Uterus (tissue), 4 donors: ENCODE data around the gene METTL6. TPM values are rescaled to one million over a fixed set of nuclear protein-coding genes. Genes with fewer than 3 reads are reported as not detected.
"Not testable (repeated sequence)": the region's sequence is repeated elsewhere in the genome, so short reads cannot be mapped to it uniquely, and the experiment has no call there.

Experiments
- DNase-seq, 2 donors: peaks; one replicate each; pipeline ENCODE4 v3.0.0-alpha.2; 2019 to 2020
- H3K27ac ChIP-seq, 2 donors: fragments of 200-600 bp; sonication (generic); 1 replicate in 1 of 2; 2 replicates in 1 of 2; pipeline ENCODE4 v1.5.1; 2016 to 2018
- H3K27me3 ChIP-seq, 2 donors: fragments of 200-600 bp; sonication (generic); one replicate each; pipeline ENCODE4 v1.5.1; 2018 to 2019; ENCODE audit warnings: control low read depth in 1 of 2
- H3K36me3 ChIP-seq, 2 donors: fragments of 200-600 bp; sonication (generic); one replicate each; pipeline ENCODE4 v1.5.1; 2019; ENCODE audit warnings: control low read depth in 1 of 2
- H3K4me1 ChIP-seq, 2 donors: fragments of 200-600 bp; sonication (generic); one replicate each; pipeline ENCODE4 v1.5.1; 2018 to 2019; ENCODE audit warnings: control low read depth in 1 of 2
- H3K4me3 ChIP-seq, 2 donors: fragments of 200-600 bp; sonication (generic); 1 replicate in 1 of 2; 2 replicates in 1 of 2; pipeline ENCODE4 v1.5.1; 2018 to 2019; ENCODE audit warnings: mild to moderate bottlenecking in 1 of 2
- H3K9me3 ChIP-seq, 2 donors: fragments of 200-600 bp; sonication (generic); one replicate each; pipeline ENCODE4 v1.5.1; 2019; ENCODE audit warnings: control low read depth in 1 of 2
- POLR2A ChIP-seq, 2 donors: fragments of 450-650 bp; IDR thresholded peaks; one replicate each; pipeline ENCODE4 v1.6.1; 2016; ENCODE audit warnings: antibody characterized with exemption in 2 of 2, mild to moderate bottlenecking in 1 of 2, moderate library complexity in 1 of 2
- intact Hi-C: fragments of 100-400 bp; cut with DNase I; formaldehyde crosslinking; loops from one replicate; pipeline ENCODE4 v1.15.1; 2023; ENCODE audit warnings: low total_unique reads
- total RNA-seq, 4 donors: library from RNA; depleted of rRNA in 3 of 4; stranded (reverse); fragments of >200 nt in 3 of 4; gene quantifications; one replicate each; pipeline versions ENCODE4 v1.1.0 to v1.2.4, GENCODE V29; 2014 to 2023
- TF ChIP-seq, protein P1 (sequence below), 4 experiments: fragments of 200-600 bp in 2 of 4; fragments of 450-650 bp in 2 of 4; sonication (generic) in 2 of 4; IDR thresholded peaks; one replicate each; pipeline ENCODE4 v1.5.1; 2016 to 2019; ENCODE audit warnings: antibody characterized with exemption in 4 of 4, mild to moderate bottlenecking in 2 of 4, moderate library complexity in 1 of 4
- donor health status: DM: yes; HTN: yes; CAD: no.

METTL6 gene
- total RNA-seq, 4 donors from 2014 or later = 2.0 to 61.7 (median 25.9) TPM

DNA sequence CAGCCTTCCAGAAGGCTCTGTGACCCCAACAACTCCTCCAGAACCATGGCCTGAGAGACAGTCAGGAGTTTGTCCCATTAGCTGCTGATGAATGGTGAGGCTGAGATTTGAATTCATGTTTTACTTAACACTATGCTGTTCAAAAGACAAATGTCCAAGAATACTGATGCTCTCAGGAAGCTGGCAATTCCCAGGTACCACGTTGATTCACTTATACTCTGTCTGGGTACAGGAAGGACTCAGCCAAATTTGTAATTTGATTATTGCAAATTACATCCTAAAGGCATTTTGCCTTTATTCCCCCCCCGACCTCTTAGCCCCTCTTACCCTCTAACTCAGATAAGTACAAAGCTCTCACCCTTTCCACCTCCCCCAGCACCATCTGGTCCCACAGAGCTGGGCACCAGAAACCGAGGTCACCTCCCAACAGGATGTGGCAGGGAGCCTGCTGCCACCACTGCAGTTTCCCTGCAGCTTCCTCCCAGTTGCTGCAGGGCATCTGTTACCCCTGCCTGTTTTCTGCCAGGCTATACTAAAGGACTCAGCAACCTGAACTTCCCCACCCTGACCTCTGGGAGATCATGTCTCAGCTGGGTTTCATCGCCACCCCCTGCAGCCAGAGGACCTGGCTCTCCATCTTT lies 33.7 kb upstream of the METTL6 start:
- intact Hi-C loops = no loop called here
- DNase-seq = no peak
- H3K27ac ChIP-seq = no peak overlapping the region
- no peaks in the 10 kb centered on the region for H3K9me3 ChIP-seq
- no peaks in the 10 kb centered on the region for H3K4me1 ChIP-seq
- no peak overlapping the region for H3K4me3 ChIP-seq
- H3K36me3 ChIP-seq = no peaks in the 10 kb centered on the region
- H3K27me3 ChIP-seq = no peaks in the 10 kb centered on the region
- no peak for TF ChIP-seq POLR2A (IDR thresholded peaks at IDR 0.05)
- TF ChIP-seq, protein P1, sequence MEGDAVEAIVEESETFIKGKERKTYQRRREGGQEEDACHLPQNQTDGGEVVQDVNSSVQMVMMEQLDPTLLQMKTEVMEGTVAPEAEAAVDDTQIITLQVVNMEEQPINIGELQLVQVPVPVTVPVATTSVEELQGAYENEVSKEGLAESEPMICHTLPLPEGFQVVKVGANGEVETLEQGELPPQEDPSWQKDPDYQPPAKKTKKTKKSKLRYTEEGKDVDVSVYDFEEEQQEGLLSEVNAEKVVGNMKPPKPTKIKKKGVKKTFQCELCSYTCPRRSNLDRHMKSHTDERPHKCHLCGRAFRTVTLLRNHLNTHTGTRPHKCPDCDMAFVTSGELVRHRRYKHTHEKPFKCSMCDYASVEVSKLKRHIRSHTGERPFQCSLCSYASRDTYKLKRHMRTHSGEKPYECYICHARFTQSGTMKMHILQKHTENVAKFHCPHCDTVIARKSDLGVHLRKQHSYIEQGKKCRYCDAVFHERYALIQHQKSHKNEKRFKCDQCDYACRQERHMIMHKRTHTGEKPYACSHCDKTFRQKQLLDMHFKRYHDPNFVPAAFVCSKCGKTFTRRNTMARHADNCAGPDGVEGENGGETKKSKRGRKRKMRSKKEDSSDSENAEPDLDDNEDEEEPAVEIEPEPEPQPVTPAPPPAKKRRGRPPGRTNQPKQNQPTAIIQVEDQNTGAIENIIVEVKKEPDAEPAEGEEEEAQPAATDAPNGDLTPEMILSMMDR (IDR thresholded peaks at IDR 0.05) = no peak

DNA sequence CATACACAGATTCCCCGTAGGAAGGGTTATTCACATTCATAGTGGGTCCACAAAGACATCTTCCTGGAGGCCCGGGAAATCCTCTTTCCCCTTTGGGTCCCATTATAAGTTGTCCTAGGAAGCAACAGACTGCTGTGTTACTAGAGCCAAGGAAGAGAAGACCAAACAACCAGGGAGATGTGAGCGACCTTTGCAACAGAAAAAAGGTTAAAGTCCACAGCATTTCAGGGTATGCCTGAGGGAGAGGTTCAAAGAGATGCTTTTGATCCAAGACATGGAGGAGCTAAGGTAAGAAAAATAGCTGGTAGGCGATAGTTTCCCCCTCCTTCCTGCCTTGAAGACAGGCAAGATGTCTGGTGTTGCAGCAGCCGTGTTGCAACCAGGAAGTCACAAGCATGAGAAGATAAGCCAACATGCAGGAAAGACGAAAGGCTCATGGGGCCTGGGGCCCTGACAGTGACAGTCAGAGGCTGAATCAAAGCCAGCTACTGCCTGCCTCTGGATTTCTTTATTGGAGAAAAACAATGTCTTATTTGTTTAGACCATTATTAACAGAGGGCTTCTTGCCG lies 31.0 kb upstream of the METTL6 start:
- Histone ChIP-seq H3K4me1 (no peaks in the 10 kb centered on the region), H3K27ac (no peak overlapping the region), H3K36me3 (no peaks in the 10 kb centered on the region), H3K9me3 (no peaks in the 10 kb centered on the region), H3K4me3 (no peak overlapping the region), H3K27me3 (no peaks in the 10 kb centered on the region)
- no peak for DNase-seq
- intact Hi-C loops = no loop called here
- TF ChIP-seq, protein P1 (IDR thresholded peaks at IDR 0.05) = no peak
- TF ChIP-seq POLR2A (IDR thresholded peaks at IDR 0.05) = no peak

DNA sequence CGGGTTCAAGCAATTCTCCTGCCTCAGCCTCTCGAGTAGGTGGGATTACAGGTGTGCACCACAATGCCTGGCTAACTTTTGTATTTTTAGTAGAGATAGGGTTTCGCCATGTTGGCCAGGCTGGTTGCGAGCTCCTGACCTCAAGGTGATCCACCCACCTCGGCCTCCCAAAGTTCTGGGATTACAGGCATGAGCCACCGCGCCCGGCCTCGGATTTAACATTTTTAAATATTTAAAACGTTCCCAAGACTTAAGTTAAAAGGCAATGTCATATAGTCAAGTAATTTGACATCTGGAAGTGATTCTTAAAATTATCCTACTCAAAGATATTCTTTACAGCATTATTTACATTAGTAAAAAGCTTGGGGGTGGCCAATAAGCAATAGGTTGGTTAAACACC lies 29.6 kb upstream of the METTL6 start:
- H3K27ac ChIP-seq, H3K36me3 ChIP-seq, H3K4me1 ChIP-seq, H3K27me3 ChIP-seq, H3K4me3 ChIP-seq, H3K9me3 ChIP-seq, intact Hi-C loops, DNase-seq: not testable (repeated sequence)

DNA sequence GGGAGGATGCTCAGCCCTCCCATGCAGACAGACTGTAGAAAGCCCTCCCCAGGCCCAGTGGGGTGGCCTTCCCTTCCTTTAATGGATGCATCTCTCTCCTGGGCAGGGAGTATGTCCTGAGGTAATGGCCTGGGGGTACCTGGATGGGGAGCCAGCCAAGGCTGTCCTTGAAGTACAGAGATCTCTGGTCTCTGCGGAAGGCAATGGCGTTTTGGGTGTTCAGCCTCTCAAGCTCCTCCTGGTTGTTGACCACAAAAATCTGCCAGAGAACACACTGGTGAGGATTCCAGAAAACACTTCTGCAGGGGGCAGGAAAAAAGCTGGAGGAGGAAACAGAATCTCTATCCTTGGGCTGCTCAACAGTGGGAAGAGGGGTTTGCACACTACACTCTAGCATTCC lies 29.0 kb upstream of the METTL6 start:
- Histone ChIP-seq H3K4me1 (no peaks in the 10 kb centered on the region), H3K9me3 (no peaks in the 10 kb centered on the region), H3K4me3 (no peak overlapping the region), H3K27me3 (no peaks in the 10 kb centered on the region), H3K27ac (no peak overlapping the region), H3K36me3 (no peaks in the 10 kb centered on the region)
- no peak for TF ChIP-seq POLR2A (IDR thresholded peaks at IDR 0.05)
- DNase-seq = no peak
- intact Hi-C loops = no loop called here

DNA sequence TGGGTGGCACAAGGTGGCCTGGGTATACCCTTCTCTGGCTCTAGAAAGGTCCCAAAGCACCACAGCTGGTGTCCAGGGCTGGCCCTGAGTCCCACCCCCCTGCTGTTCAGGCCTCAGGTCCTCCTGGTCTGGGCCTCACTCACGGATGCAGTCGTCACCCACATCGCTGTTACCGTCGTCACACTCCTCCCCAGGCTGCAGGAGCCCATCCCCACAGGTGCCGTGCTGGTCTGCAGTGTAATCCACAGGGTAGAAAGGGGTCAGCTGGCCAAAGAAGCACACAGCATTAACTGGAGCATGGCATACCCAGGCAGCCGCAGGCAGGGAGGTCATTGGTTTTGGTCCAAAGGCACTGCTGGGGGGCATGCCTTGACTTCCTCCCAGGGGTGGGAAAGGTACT lies 28.4 kb upstream of the METTL6 start:
- DNase-seq = no peak
- Histone ChIP-seq H3K36me3 (no peaks in the 10 kb centered on the region), H3K9me3 (no peaks in the 10 kb centered on the region), H3K27me3 (no peaks in the 10 kb centered on the region), H3K27ac (no peak overlapping the region), H3K4me1 (no peaks in the 10 kb centered on the region), H3K4me3 (no peak overlapping the region)
- intact Hi-C loops = no loop called here
- TF ChIP-seq, protein P1 (IDR thresholded peaks at IDR 0.05) = no peak
- TF ChIP-seq POLR2A (IDR thresholded peaks at IDR 0.05) = no peak

DNA sequence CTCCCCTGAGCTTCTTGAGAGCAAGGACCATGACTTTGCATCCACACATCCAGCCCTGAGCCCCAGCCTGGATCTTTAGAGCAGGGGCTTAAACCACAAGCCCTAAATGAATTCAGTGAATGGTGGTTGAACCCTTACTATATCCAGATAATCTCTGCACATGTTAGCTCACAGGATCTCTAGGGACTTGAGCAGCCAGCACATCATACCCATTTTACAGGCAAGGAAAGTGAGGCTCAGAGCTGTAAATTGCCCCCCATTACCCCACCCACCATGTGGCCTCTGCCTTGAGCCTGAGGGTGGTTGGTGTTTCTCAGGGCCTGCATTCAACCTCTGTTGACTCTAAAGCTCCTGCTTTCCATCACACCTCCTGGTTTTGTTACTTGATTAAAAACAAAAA lies 27.6 kb upstream of the METTL6 start:
- intact Hi-C loops = no loop called here

More for the DNA sequence above, 27.6 kb upstream of the METTL6 start:
- Histone ChIP-seq H3K4me1 (no peaks in the 10 kb centered on the region), H3K9me3 (no peaks in the 10 kb centered on the region), H3K4me3 (no peak overlapping the region), H3K27me3 (no peaks in the 10 kb centered on the region), H3K27ac (no peak overlapping the region), H3K36me3 (no peaks in the 10 kb centered on the region)
- TF ChIP-seq POLR2A (IDR thresholded peaks at IDR 0.05) = no peak
- TF ChIP-seq, protein P1 (IDR thresholded peaks at IDR 0.05) = no peak
- DNase-seq = no peak
